Progenitor cell of endocrine pancreas (in vitro differentiated cells): ENCODE measurements around the gene GPR87. TPM values are rescaled to one million over a fixed set of nuclear protein-coding genes. Genes with fewer than 3 reads are reported as not detected.
A peak's percentile ranks its signal among the peaks of the same experiment; 100 is the strongest.

Experiments used
- DNase-seq: peaks from one replicate; pipeline ENCODE4 v3.0.0; 2021; ENCODE audit warnings: low spot score; ENCODE audit not compliant: unreplicated experiment
- H3K27ac Mint-ChIP-seq: 2 replicates; pipeline ENCODE4 v1.8.0; 2021; ENCODE audit warnings: mild to moderate bottlenecking, moderate library complexity, mixed read lengths
- H3K27me3 Mint-ChIP-seq: 2 replicates; pipeline ENCODE4 v1.8.0; 2021; ENCODE audit warnings: mixed read lengths
- H3K36me3 Mint-ChIP-seq: 2 replicates; pipeline ENCODE4 v1.8.0; 2022; ENCODE audit warnings: mixed read lengths; ENCODE audit not compliant: insufficient read depth
- H3K4me1 Mint-ChIP-seq: 2 replicates; pipeline ENCODE4 v1.8.0; 2021; ENCODE audit warnings: low read depth, mixed read lengths
- H3K4me3 Mint-ChIP-seq: 2 replicates; pipeline ENCODE4 v1.8.0; 2021; ENCODE audit warnings: low read depth, mild to moderate bottlenecking, moderate library complexity, mixed read lengths
- H3K9me3 Mint-ChIP-seq: 2 replicates; pipeline ENCODE4 v1.8.0; 2021; ENCODE audit warnings: low read depth, mixed read lengths
- total RNA-seq: library from RNA; stranded (reverse); gene quantifications from 2 replicates; pipeline ENCODE4 v1.2.1, GENCODE V29; 2021
- TF ChIP-seq, protein P1 (sequence below): fragments of 200-600 bp; sonication (generic); IDR thresholded peaks from one replicate; pipeline ENCODE4 v1.5.0; 2021; ENCODE audit warnings: antibody characterized with exemption, mild to moderate bottlenecking; ENCODE audit not compliant: unreplicated experiment

GPR87 gene
- total RNA-seq, 1 donor from 2014 or later = not detected

DNA sequence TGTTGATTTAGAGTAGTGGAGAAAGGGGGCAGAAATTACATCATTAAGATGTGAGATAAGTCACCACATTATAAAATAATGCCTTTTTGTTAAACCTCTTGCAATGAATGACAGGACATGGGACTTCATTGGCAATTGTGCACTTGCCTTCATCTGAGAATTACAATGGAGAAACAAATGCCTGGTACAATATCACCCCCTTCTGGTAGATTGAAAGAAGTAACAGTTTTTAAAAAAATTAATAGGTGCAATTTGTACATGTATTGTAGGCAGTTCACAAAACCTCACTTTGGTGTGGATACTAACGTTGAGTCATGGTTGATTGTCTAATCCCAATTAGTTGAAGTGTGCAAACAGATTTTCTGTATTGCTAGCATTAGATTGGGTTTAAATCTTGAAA, 33.7 kb downstream of the GPR87 start:
- TF ChIP-seq, protein P1, sequence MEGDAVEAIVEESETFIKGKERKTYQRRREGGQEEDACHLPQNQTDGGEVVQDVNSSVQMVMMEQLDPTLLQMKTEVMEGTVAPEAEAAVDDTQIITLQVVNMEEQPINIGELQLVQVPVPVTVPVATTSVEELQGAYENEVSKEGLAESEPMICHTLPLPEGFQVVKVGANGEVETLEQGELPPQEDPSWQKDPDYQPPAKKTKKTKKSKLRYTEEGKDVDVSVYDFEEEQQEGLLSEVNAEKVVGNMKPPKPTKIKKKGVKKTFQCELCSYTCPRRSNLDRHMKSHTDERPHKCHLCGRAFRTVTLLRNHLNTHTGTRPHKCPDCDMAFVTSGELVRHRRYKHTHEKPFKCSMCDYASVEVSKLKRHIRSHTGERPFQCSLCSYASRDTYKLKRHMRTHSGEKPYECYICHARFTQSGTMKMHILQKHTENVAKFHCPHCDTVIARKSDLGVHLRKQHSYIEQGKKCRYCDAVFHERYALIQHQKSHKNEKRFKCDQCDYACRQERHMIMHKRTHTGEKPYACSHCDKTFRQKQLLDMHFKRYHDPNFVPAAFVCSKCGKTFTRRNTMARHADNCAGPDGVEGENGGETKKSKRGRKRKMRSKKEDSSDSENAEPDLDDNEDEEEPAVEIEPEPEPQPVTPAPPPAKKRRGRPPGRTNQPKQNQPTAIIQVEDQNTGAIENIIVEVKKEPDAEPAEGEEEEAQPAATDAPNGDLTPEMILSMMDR = peak; percentile 78
- no peaks in the 10 kb centered on the region for H3K36me3 Mint-ChIP-seq
- H3K27ac Mint-ChIP-seq = no peak overlapping the region
- H3K27me3 Mint-ChIP-seq = no peaks in the 10 kb centered on the region
- no peak overlapping the region for H3K4me3 Mint-ChIP-seq
- H3K4me1 Mint-ChIP-seq = peaks cover 14% of the 10 kb centered on the region
- H3K9me3 Mint-ChIP-seq = no peaks in the 10 kb centered on the region
- DNase-seq = no peak

DNA sequence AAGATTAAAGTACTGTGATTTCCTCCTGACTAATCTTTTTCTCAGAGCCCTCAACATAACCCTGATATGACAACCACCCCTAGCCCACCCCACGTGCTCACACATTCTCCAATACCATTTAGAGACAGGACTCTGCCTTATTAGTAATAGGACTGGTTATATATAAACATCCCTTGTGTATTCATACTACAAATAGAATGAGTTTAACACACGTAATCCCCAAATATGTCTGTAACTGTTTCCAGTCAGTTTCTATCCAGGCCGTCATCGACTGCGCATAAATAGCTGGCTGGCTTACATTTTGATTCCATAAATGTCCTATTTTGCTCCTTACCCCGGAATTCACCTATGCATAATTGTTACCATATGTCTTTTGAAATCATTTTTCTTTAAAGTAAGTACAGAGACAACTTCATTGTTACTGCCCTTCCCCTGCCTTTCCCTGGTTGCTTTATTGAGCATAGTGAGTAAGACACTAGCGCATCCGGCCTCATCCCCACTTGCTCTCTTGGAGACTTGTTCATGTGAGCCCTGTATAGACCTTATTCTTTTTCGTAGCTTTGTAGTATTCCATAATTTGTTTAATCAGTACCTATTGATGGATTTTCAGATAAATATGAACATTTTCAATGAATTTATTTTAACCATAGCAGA, 34.8 kb downstream of the GPR87 start:
- Mint-ChIP-seq H3K27me3 (no peaks in the 10 kb centered on the region), H3K4me1 (peaks cover 14% of the 10 kb centered on the region), H3K9me3 (no peaks in the 10 kb centered on the region), H3K4me3 (no peak overlapping the region), H3K27ac (no peak overlapping the region), H3K36me3 (no peaks in the 10 kb centered on the region)
- DNase-seq = no peak
- TF ChIP-seq, protein P1 = no peak

DNA sequence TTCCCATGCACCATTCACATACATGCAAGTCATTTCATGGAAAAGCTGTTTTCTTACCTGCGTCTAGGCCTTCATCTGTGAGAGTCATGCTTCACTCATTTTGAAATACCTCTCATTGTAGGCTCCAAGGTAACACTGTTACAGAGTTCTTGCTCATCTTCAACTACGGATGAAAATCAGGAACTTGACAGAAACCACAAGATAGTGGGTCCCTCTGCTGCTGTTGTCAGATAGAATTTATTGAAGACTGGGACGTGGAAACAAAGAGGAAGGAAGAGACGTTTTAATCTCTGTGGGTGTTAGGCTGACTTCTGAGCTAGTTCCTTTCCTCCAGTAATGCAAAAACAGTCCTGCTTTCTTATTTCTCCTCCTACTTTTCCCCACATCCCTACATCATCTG, 38.4 kb downstream of the GPR87 start, which contains the start of gene P2RY14:
Gene P2RY14 (minus strand): TSS at position 313 of the 400 bp plus-strand sequence. CDS start 64,226 bp downstream, outside the sequence.
- H3K9me3 Mint-ChIP-seq = no peaks in the 10 kb centered on the region
- H3K27ac Mint-ChIP-seq = no peak within 1 kb of the TSS
- no peak within 1 kb of the TSS for H3K4me3 Mint-ChIP-seq
- H3K27me3 Mint-ChIP-seq = no peaks in the 10 kb centered on the region
- peaks cover 2% of the 10 kb centered on the region for H3K4me1 Mint-ChIP-seq
- no peaks in the 10 kb centered on the region for H3K36me3 Mint-ChIP-seq
- TF ChIP-seq, protein P1 = no peak
- no peak for DNase-seq

DNA sequence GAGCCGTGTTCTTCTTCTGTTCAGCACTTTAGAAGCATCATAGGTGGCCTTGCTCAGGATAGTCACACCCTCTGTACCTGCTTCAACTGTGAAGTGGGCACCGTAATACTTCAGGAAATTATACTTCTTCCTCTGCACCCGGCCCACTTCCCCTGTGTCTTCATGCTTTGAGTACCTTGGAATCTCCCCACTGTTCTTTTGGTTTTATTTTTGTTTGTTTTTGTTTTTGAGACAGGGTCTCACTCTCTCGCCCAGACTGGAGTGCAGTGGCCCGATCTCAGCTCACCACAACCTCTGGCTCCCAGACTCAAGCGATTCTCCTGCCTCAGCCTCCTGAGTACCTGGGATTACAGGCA, 40.0 kb downstream of the GPR87 start:
- Mint-ChIP-seq H3K4me3 (no peak overlapping the region), H3K36me3 (no peaks in the 10 kb centered on the region), H3K27ac (no peak overlapping the region), H3K27me3 (no peaks in the 10 kb centered on the region), H3K4me1 (no peaks in the 10 kb centered on the region), H3K9me3 (no peaks in the 10 kb centered on the region)
- TF ChIP-seq, protein P1 = no peak
- DNase-seq = no peak

DNA sequence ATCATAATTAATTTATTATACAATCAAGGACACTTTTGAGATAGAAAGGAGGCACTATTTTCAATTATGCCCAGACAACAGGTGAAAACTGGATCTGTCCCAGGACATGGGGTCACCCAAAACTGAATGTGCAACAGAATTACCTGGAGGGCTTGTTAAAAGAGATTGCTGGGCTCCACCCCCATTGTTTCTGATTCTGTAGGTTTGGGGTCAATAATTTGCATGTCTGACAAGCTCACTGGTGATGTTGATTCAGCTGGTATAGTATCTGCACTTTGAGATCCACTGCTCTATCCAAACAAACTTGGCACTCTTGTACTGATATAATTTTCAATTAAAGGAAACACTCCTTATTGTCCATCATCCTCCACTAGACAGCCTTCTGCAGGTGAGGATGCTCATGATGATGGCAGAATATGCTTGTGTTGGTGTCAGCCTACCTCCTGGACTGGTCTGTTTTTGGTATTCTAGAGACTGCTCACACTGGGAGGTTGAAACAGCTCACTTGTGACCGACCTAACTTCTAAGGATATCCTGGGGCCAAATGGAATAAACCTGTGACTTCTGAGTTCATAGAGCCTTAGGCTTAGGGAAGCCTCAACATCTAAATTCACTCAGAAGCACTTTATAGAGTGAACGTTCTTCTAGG, 40.5 kb downstream of the GPR87 start:
- no peaks in the 10 kb centered on the region for H3K4me1 Mint-ChIP-seq
- H3K27ac Mint-ChIP-seq = no peak overlapping the region

More for the DNA sequence above, 40.5 kb downstream of the GPR87 start:
- Mint-ChIP-seq H3K36me3 (no peaks in the 10 kb centered on the region), H3K9me3 (no peaks in the 10 kb centered on the region), H3K27me3 (no peaks in the 10 kb centered on the region), H3K4me3 (no peak overlapping the region)
- TF ChIP-seq, protein P1 = no peak
- no peak for DNase-seq
